Activated T-helper 9 cell treated with anti-CD3 and anti-CD28 coated beads, Interleukin-2, amount 50 U/mL, for 16 hours (primary cell): Measurements from ENCODE around the gene SCAF11.

Experiments
- DNase-seq: peaks from one replicate; pipeline ENCODE4 v3.0.0-alpha.2; 2020; ENCODE audit warnings: low read depth

The SCAF11 gene

GRCh38 chr12:45978108-45978507, 12.3 kb downstream of the SCAF11 start:
- DNase-seq, result no peak

GRCh38 chr12:45977620-45978019, 12.8 kb downstream of the SCAF11 start:
- DNase-seq, result no peak

- DNase-seq, result no peak
Measured at GRCh38 chr12:45975506-45975905, 14.9 kb downstream of the SCAF11 start.

- DNase-seq, result no peak
Measured at GRCh38 chr12:45974883-45975282, 15.5 kb downstream of the SCAF11 start.

- DNase-seq, result no peak
Measured at GRCh38 chr12:45974171-45974719, 16.1 kb downstream of the SCAF11 start.

- DNase-seq, result no peak
Measured at GRCh38 chr12:45973526-45973925, 16.8 kb downstream of the SCAF11 start.

- no peak for DNase-seq
Measured at GRCh38 chr12:45970391-45970790, 20.0 kb downstream of the SCAF11 start.

- DNase-seq, result no peak
Measured at GRCh38 chr12:45969084-45969483, 21.3 kb downstream of the SCAF11 start.

GRCh38 chr12:45966486-45966885, 23.9 kb downstream of the SCAF11 start:
- DNase-seq, result no peak

- no peak for DNase-seq
Measured at GRCh38 chr12:45962553-45963325, 27.6 kb downstream of the SCAF11 start.

- DNase-seq, result no peak
Measured at GRCh38 chr12:45959728-45960127, 30.6 kb downstream of the SCAF11 start.

- no peak for DNase-seq
Measured at GRCh38 chr12:45959025-45959424, 31.3 kb downstream of the SCAF11 start.

- DNase-seq, result no peak
Measured at GRCh38 chr12:45948546-45948945, 41.8 kb downstream of the SCAF11 start.

GRCh38 chr12:45946435-45946834, 43.9 kb downstream of the SCAF11 start:
- DNase-seq, result no peak

GRCh38 chr12:45944771-45945170, 45.6 kb downstream of the SCAF11 start:
- DNase-seq, result no peak

GRCh38 chr12:45939759-45940158, 50.6 kb downstream of the SCAF11 start:
- no peak for DNase-seq

GRCh38 chr12:45938566-45938965, 51.8 kb downstream of the SCAF11 start:
- no peak for DNase-seq

GRCh38 chr12:45934956-45935355, 55.4 kb downstream of the SCAF11 start:
- DNase-seq, result no peak

- DNase-seq, result no peak
Measured at GRCh38 chr12:45933504-45933903, 56.9 kb downstream of the SCAF11 start.

GRCh38 chr12:45930369-45930768, 60.0 kb downstream of the SCAF11 start:
- DNase-seq, result no peak

- no peak for DNase-seq
Measured at GRCh38 chr12:45928309-45928708, 62.1 kb downstream of the SCAF11 start.

GRCh38 chr12:45918818-45919217, 71.6 kb downstream of the SCAF11 start:
- DNase-seq, result no peak

- no peak for DNase-seq
Measured at GRCh38 chr12:45915405-45915804, 75.0 kb downstream of the SCAF11 start.

GRCh38 chr12:45914090-45914489, 76.3 kb downstream of the SCAF11 start:
- no peak for DNase-seq
